Measurements from ENCODE around the gene FOSL2. TPM values are rescaled to one million over a fixed set of nuclear protein-coding genes. Genes with fewer than 3 reads are reported as not detected.

The FOSL2 gene
- total and polyA plus RNA-seq, 10 of the 15 experiments (the other 5 are each of a cell fraction or from before 2014, with no cell fraction given), result 0.05 to 1.3 (median 0.34) TPM

DNA sequence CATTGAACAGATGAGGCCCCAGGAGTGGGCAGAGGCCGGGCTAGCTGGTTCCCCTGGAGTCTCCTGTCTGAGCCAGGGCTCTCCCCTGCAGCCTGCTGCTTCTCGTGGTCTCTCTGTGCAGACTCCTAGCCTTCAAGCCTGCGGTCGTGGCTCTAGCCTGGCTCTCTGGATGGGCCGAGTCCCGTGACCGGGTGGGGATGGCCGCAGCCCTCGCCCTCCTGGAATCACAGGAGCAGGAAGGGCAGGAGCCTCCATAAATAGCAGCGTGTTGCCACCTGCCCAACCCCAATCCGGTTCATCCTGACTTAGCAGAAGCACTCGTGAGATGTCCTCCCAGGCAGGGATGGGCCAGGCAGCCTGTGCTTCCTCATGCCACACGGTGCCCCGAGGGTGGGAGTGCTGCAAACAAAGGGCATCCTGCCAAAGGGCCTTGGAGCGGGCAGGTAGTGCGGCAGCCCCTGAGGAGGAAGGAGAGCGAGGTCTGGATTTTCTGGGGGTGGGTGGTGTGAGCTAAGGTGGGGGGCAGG is 43.9 kb downstream of the FOSL2 start:
- no peak for ATAC-seq
- intact Hi-C loops (cut with micrococcal nuclease; ENCODE audit: unreplicated experiment) (no loop called here), in situ Hi-C loops (cut with MboI) (no loop called here)
- TF ChIP-seq, protein P1, sequence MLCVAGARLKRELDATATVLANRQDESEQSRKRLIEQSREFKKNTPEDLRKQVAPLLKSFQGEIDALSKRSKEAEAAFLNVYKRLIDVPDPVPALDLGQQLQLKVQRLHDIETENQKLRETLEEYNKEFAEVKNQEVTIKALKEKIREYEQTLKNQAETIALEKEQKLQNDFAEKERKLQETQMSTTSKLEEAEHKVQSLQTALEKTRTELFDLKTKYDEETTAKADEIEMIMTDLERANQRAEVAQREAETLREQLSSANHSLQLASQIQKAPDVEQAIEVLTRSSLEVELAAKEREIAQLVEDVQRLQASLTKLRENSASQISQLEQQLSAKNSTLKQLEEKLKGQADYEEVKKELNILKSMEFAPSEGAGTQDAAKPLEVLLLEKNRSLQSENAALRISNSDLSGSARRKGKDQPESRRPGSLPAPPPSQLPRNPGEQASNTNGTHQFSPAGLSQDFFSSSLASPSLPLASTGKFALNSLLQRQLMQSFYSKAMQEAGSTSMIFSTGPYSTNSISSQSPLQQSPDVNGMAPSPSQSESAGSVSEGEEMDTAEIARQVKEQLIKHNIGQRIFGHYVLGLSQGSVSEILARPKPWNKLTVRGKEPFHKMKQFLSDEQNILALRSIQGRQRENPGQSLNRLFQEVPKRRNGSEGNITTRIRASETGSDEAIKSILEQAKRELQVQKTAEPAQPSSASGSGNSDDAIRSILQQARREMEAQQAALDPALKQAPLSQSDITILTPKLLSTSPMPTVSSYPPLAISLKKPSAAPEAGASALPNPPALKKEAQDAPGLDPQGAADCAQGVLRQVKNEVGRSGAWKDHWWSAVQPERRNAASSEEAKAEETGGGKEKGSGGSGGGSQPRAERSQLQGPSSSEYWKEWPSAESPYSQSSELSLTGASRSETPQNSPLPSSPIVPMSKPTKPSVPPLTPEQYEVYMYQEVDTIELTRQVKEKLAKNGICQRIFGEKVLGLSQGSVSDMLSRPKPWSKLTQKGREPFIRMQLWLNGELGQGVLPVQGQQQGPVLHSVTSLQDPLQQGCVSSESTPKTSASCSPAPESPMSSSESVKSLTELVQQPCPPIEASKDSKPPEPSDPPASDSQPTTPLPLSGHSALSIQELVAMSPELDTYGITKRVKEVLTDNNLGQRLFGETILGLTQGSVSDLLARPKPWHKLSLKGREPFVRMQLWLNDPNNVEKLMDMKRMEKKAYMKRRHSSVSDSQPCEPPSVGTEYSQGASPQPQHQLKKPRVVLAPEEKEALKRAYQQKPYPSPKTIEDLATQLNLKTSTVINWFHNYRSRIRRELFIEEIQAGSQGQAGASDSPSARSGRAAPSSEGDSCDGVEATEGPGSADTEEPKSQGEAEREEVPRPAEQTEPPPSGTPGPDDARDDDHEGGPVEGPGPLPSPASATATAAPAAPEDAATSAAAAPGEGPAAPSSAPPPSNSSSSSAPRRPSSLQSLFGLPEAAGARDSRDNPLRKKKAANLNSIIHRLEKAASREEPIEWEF (IDR thresholded peaks at IDR 0.05; ENCODE audit: insufficient replicate concordance, low read depth, low read length), result no peak
- TF ChIP-seq, protein P2, sequence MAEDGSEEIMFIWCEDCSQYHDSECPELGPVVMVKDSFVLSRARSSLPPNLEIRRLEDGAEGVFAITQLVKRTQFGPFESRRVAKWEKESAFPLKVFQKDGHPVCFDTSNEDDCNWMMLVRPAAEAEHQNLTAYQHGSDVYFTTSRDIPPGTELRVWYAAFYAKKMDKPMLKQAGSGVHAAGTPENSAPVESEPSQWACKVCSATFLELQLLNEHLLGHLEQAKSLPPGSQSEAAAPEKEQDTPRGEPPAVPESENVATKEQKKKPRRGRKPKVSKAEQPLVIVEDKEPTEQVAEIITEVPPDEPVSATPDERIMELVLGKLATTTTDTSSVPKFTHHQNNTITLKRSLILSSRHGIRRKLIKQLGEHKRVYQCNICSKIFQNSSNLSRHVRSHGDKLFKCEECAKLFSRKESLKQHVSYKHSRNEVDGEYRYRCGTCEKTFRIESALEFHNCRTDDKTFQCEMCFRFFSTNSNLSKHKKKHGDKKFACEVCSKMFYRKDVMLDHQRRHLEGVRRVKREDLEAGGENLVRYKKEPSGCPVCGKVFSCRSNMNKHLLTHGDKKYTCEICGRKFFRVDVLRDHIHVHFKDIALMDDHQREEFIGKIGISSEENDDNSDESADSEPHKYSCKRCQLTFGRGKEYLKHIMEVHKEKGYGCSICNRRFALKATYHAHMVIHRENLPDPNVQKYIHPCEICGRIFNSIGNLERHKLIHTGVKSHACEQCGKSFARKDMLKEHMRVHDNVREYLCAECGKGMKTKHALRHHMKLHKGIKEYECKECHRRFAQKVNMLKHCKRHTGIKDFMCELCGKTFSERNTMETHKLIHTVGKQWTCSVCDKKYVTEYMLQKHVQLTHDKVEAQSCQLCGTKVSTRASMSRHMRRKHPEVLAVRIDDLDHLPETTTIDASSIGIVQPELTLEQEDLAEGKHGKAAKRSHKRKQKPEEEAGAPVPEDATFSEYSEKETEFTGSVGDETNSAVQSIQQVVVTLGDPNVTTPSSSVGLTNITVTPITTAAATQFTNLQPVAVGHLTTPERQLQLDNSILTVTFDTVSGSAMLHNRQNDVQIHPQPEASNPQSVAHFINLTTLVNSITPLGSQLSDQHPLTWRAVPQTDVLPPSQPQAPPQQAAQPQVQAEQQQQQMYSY (CRISPR knock-in tag; IDR thresholded peaks at IDR 0.05), result no peak
- TF ChIP-seq BRCA1 (IDR thresholded peaks at IDR 0.05; ENCODE audit: low read depth, low read length) (no peak), MYB (IDR thresholded peaks at IDR 0.05; ENCODE audit: borderline replicate concordance, low read depth, low read length) (no peak), TBL1XR1 (IDR thresholded peaks at IDR 0.05; ENCODE audit: low read depth, low read length) (no peak), SP1 (IDR thresholded peaks at IDR 0.05; ENCODE audit: low read depth, low read length) (no peak), JUND (IDR thresholded peaks at IDR 0.05; ENCODE audit: low read depth, low read length) (no peak), RBBP5 (conservative IDR thresholded peaks at IDR 0.05) (no peak)
- TF ChIP-seq, protein P3, sequence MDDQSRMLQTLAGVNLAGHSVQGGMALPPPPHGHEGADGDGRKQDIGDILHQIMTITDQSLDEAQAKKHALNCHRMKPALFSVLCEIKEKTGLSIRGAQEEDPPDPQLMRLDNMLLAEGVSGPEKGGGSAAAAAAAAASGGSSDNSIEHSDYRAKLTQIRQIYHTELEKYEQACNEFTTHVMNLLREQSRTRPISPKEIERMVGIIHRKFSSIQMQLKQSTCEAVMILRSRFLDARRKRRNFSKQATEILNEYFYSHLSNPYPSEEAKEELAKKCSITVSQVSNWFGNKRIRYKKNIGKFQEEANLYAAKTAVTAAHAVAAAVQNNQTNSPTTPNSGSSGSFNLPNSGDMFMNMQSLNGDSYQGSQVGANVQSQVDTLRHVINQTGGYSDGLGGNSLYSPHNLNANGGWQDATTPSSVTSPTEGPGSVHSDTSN (IDR thresholded peaks at IDR 0.05; ENCODE audit: insufficient replicate concordance, low read depth, low read length), result no peak
- ChIA-PET CTCF (no interaction called here), POLR2A (no interaction called here), SMC1A (ENCODE audit: uncharacterized antibody, unreplicated experiment) (interaction anchor here (0.5 kb wide), 1 partner anchor 1470 kb away, joined by 4 read pairs; no protein-coding TSS in a partner anchor), RAD21 (ENCODE audit: unreplicated experiment) (no interaction called here)
- no peaks in the 10 kb centered on the region for H3K4me1 ChIP-seq (ENCODE audit: control insufficient read depth, insufficient read depth, low read length)
- H4K20me1 ChIP-seq (ENCODE audit: control insufficient read depth, insufficient read depth), result no peaks in the 10 kb centered on the region
- H2AFZ ChIP-seq (ENCODE audit: control insufficient read depth, low read depth, low read length), result no peak overlapping the region
- no peak overlapping the region for H3K9ac ChIP-seq (ENCODE audit: control insufficient read depth, insufficient read depth, low read length)
- H3K27ac ChIP-seq (ENCODE audit: control insufficient read depth, insufficient read depth), result no peak overlapping the region
- no peak overlapping the region for H3K4me2 ChIP-seq (ENCODE audit: control insufficient read depth, insufficient read depth)
- no peak for DNase-seq (ENCODE audit: low read depth, low spot score)
- no TSS peak for BruUV-seq (replicated peaks)
- no peaks in the 10 kb centered on the region; a peak in 1 of 4 replicates for H3K27me3 ChIP-seq (replicated peaks in 1 of 2; ENCODE audit: control insufficient read depth in 2 of 2, insufficient read depth in 2 of 2, low read length in 1 of 2)
- 41% methylated on average over 16 of the region's 17 CpGs for WGBS (ENCODE audit: insufficient coverage, insufficient replicate concordance, low lambda C conversion rate, missing lambda C conversion rate)
- H3K4me3 ChIP-seq, result no peak overlapping the region
- H3K36me3 ChIP-seq (ENCODE audit: control insufficient read depth in 2 of 2, insufficient read depth in 2 of 2, low read length in 1 of 2), result no peaks in the 10 kb centered on the region
- no peak for FAIRE-seq
- no peaks in the 10 kb centered on the region for H3K79me2 ChIP-seq (ENCODE audit: control insufficient read depth, insufficient read depth, low read length)
- H3K9me3 ChIP-seq (replicated peaks; ENCODE audit: control insufficient read depth, insufficient read depth, low read length), result no peaks in the 10 kb centered on the region; the same call in 2 of the 3 replicates

Measured in GM12878 (cell line).